Mucosa of descending colon (tissue), 3 donors: Measurements from ENCODE around the gene PDE4D. TPM values are rescaled to one million over a fixed set of nuclear protein-coding genes. Genes with fewer than 3 reads are reported as not detected.

Experiments used
- ATAC-seq: fragments of 200-7000 bp; cut with Tn5 transposase; one replicate; pipeline ENCODE4 v1.9.1; 2020; ENCODE audit warnings: mild to moderate bottlenecking, moderate library complexity
- DNase-seq, 3 donors: peaks; one replicate each; pipeline ENCODE4 v3.0.0-alpha.2; 2020
- H3K36me3 ChIP-seq: fragments of 200-600 bp; one replicate; pipeline ENCODE4 v1.8.0; 2021; ENCODE audit warnings: low read depth, mild to moderate bottlenecking
- H3K4me1 ChIP-seq: fragments of 200-600 bp; one replicate; pipeline ENCODE4 v1.8.0; 2021; ENCODE audit warnings: low read depth, mild to moderate bottlenecking
- H3K4me3 ChIP-seq: fragments of 200-600 bp; one replicate; pipeline ENCODE4 v1.8.0; 2021; ENCODE audit warnings: mild to moderate bottlenecking
- H3K9me3 ChIP-seq: fragments of 200-600 bp; one replicate; pipeline ENCODE4 v1.8.0; 2021; ENCODE audit warnings: mild to moderate bottlenecking
- intact Hi-C, 2 donors: fragments of 100-400 bp; cut with DNase I in 1 of 2; cut with micrococcal nuclease in 1 of 2; formaldehyde crosslinking; loops; one replicate each; pipeline versions ENCODE4 v1.11.0 to v1.11.1; 2022; cut with DNase I, micrococcal nuclease
- total RNA-seq, 3 donors: library from RNA; stranded (reverse); fragmentation: NEBNext Ultra II Directional in 2 of 3; extraction: Animal tissue kit (Norgen Biotek cat#: 25700) in 2 of 3; gene quantifications; one replicate each; pipeline versions ENCODE4 v1.2.1 to v1.2.4, GENCODE V29; 2021 to 2023
- TF ChIP-seq, protein P1 (sequence below): fragments of 200-600 bp; IDR thresholded peaks from one replicate; pipeline ENCODE4 v1.8.0; 2022; ENCODE audit warnings: antibody characterized with exemption, mild to moderate bottlenecking
- donor health status: DM: no; HTN: no; CAD: no; lungs with moderate emphysema.
- donor health status: DM: no; HTN: no; CAD: no.
- donor health status: DM: no; HTN: yes; CAD: no.

Gene PDE4D
- total RNA-seq, 3 donors from 2014 or later, result 37.9 to 137 (median 100) TPM

GRCh38 chr5:58967597-58968281 lies 925.8 kb downstream of the PDE4D start:
- ATAC-seq, result no peak
- Histone ChIP-seq H3K9me3 (no peaks in the 10 kb centered on the region), H3K4me1 (no peaks in the 10 kb centered on the region), H3K4me3 (no peak overlapping the region), H3K36me3 (no peaks in the 10 kb centered on the region)
- TF ChIP-seq, protein P1, sequence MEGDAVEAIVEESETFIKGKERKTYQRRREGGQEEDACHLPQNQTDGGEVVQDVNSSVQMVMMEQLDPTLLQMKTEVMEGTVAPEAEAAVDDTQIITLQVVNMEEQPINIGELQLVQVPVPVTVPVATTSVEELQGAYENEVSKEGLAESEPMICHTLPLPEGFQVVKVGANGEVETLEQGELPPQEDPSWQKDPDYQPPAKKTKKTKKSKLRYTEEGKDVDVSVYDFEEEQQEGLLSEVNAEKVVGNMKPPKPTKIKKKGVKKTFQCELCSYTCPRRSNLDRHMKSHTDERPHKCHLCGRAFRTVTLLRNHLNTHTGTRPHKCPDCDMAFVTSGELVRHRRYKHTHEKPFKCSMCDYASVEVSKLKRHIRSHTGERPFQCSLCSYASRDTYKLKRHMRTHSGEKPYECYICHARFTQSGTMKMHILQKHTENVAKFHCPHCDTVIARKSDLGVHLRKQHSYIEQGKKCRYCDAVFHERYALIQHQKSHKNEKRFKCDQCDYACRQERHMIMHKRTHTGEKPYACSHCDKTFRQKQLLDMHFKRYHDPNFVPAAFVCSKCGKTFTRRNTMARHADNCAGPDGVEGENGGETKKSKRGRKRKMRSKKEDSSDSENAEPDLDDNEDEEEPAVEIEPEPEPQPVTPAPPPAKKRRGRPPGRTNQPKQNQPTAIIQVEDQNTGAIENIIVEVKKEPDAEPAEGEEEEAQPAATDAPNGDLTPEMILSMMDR, result no peak
- DNase-seq, result no peak
- intact Hi-C loops, result no loop called here

GRCh38 chr5:58965677-58966414 lies 927.7 kb downstream of the PDE4D start:
- no peak for ATAC-seq
- Histone ChIP-seq H3K36me3 (no peaks in the 10 kb centered on the region), H3K4me1 (no peaks in the 10 kb centered on the region), H3K4me3 (no peak overlapping the region), H3K9me3 (no peaks in the 10 kb centered on the region)
- DNase-seq, result no peak
- TF ChIP-seq, protein P1, result no peak
- intact Hi-C loops, result no loop called here

DNA sequence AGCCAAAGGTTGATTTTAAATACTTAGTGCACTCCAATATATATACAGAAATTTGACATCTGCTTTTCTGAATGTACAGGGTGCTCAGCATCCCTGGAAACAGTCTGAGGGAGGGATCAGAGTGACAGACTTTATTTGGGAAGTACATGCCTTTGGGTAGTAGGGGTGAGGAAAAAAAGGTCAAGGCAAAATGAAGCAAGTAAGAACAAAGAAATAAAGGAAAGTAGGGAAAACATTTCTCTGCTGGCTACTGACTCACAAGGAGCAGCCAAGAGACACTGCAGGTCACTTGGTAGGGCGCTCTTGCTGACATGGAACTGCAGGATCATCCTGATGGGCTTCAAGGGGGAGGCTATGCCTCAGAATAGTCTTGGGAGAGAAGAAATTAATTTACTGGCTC lies 929.7 kb downstream of the PDE4D start:
- DNase-seq (no peak), ATAC-seq (no peak)
- intact Hi-C loops, result no loop called here
- Histone ChIP-seq H3K4me3 (no peak overlapping the region), H3K4me1 (no peaks in the 10 kb centered on the region), H3K36me3 (no peaks in the 10 kb centered on the region), H3K9me3 (no peaks in the 10 kb centered on the region)
- TF ChIP-seq, protein P1, result no peak

DNA sequence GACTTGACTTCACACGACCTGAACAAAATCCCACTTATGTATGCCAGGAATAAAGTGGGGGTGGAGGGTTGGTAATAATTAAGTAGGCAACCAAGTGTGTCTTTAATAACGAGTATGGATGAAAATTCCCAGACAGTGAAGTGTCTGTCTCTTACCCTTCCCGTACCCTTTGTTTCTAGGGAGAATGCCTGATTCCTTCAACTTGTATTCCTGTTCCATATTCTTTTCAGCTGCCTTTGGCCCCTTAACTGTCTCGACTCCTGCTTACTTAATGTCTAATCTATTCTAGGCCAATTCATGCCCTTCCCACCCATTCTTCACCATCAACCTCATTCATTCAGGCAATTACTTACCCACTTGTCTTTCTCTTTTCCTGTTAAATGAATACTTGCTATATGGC lies 930.2 kb downstream of the PDE4D start:
- Histone ChIP-seq H3K9me3 (no peaks in the 10 kb centered on the region), H3K4me3 (no peak overlapping the region), H3K4me1 (no peaks in the 10 kb centered on the region), H3K36me3 (no peaks in the 10 kb centered on the region)
- no peak for DNase-seq
- intact Hi-C loops, result no loop called here
- TF ChIP-seq, protein P1, result no peak
- ATAC-seq, result no peak

DNA sequence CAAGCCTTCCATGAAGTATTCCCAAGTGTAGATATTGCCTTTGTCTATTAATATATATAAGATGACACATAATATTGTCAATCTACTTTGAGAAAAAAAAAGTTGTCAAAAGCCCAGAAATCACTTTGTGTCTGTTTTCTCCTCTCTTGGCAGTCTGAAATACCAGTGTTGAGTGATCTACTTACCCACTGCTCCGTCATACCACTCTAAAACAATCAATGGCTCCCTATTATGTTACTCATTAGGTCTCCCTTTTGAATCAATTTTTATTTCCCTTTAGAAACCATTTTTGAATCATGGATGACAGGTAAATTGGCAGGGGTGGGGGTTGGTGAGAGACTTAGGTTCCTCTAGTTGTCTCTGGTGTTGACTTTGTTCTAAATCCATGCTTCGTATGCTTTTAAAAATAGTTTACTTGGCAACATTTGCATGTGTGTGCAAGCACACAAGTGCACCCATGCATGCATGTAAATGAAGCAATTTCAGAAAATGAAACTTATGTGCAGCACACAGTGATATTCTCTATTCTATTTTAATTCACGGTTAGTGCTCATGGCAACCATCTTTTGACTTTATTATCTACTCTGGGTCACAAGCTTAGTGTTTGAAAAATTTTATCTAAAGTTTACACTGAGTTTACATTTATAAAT lies 931.8 kb downstream of the PDE4D start:
- TF ChIP-seq, protein P1, result no peak
- intact Hi-C loops, result no loop called here
- no peak for ATAC-seq
- Histone ChIP-seq H3K36me3 (no peaks in the 10 kb centered on the region), H3K4me1 (no peaks in the 10 kb centered on the region), H3K4me3 (no peak overlapping the region), H3K9me3 (no peaks in the 10 kb centered on the region)
- no peak for DNase-seq
